ENCODE measurements around the gene FARS2.

GRCh38 chr6:5517796-5518195 lies 256.5 kb downstream of the FARS2 start:
- TF ChIP-seq ELF4 (IDR thresholded peaks at IDR 0.05) (no peak), ZNF384 (IDR thresholded peaks at IDR 0.05) (no peak), HDGF (IDR thresholded peaks at IDR 0.05; ENCODE audit: borderline replicate concordance) (no peak), SUZ12 (IDR thresholded peaks at IDR 0.05) (no peak), SP1 (IDR thresholded peaks at IDR 0.05) (no peak), FOXK2 (IDR thresholded peaks at IDR 0.05) (no peak), BHLHE40 (IDR thresholded peaks at IDR 0.05; ENCODE audit: borderline replicate concordance) (no peak), L3MBTL2 (conservative IDR thresholded peaks at IDR 0.05) (no peak), CTBP1 (IDR thresholded peaks at IDR 0.05; ENCODE audit: borderline replicate concordance) (no peak), TARDBP (IDR thresholded peaks at IDR 0.05) (no peak), FOXM1 (IDR thresholded peaks at IDR 0.05; ENCODE audit: borderline replicate concordance) (no peak)
